ENCODE data around the gene UFL1.
"Not testable (repeated sequence)": the region's sequence is repeated elsewhere in the genome, so short reads cannot be mapped to it uniquely, and the experiment has no call there.

Gene UFL1

DNA sequence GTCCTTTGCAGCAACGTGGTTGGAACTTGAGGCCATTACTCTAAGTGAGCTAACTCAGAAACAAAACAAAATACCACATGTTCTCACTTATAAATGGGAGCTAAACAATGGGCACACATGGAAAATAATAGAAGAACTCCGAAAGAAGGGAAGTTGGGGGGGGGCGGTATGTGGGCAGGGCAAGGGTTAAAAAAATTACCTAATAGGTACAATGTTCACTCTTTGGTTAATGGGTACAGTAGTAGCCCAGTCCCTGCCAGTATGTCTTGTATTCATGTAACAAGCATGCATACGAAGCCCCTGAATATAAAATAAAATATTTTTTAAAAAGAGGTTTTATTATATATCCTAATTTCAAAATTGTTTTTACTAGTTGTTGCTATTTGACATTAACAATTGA lies 26.0 kb downstream of the UFL1 start:
- TF ChIP-seq EZH2 (IDR thresholded peaks at IDR 0.05; ENCODE audit: borderline replicate concordance, low read length) (no peak), CTCF (IDR thresholded peaks at IDR 0.05; ENCODE audit: low read length) (no peak)
- H2AFZ ChIP-seq (ENCODE audit: low read length) = no peak overlapping the region
- H4K20me1 ChIP-seq (ENCODE audit: insufficient read depth, low read length) = no peaks in the 10 kb centered on the region

GRCh38 chr6:96554558-96554957 lies 33.0 kb downstream of the UFL1 start:
- Histone ChIP-seq H3K4me2 (ENCODE audit: low read length) (no peak overlapping the region), H3K27ac (ENCODE audit: low read depth, low read length, poor library complexity, severe bottlenecking) (no peak overlapping the region), H3K36me3 (ENCODE audit: insufficient read depth, low read length) (peaks cover 60% of the 10 kb centered on the region), H3K79me2 (ENCODE audit: insufficient read depth, low read length) (no peaks in the 10 kb centered on the region), H3K4me1 (ENCODE audit: insufficient read depth, low read length, severe bottlenecking) (no peaks in the 10 kb centered on the region), H3K9me2 (ENCODE audit: low read depth, low read length) (no peaks in the 10 kb centered on the region), H2AFZ (ENCODE audit: low read length) (no peak overlapping the region), H3K9ac (ENCODE audit: low read length) (no peak overlapping the region), H3K27me3 (ENCODE audit: insufficient read depth, low read length) (no peaks in the 10 kb centered on the region), H4K20me1 (ENCODE audit: insufficient read depth, low read length) (no peaks in the 10 kb centered on the region), H3F3A (ENCODE audit: insufficient read depth, low read length) (no peaks in the 10 kb centered on the region), H3K4me3 (ENCODE audit: low read depth, low read length, poor library complexity, severe bottlenecking) (no peak overlapping the region), H3K9me3 (ENCODE audit: low read length) (no peaks in the 10 kb centered on the region)
- TF ChIP-seq EZH2 (IDR thresholded peaks at IDR 0.05; ENCODE audit: borderline replicate concordance, low read length) (no peak), CTCF (IDR thresholded peaks at IDR 0.05; ENCODE audit: low read length) (no peak)

More for the DNA sequence above, 26.0 kb downstream of the UFL1 start:
- Histone ChIP-seq H3F3A (ENCODE audit: insufficient read depth, low read length) (no peaks in the 10 kb centered on the region), H3K9ac (ENCODE audit: low read length) (no peak overlapping the region), H3K36me3 (ENCODE audit: insufficient read depth, low read length) (peaks cover 80% of the 10 kb centered on the region), H3K4me2 (ENCODE audit: low read length) (no peak overlapping the region), H3K4me1 (ENCODE audit: insufficient read depth, low read length, severe bottlenecking) (no peaks in the 10 kb centered on the region), H3K9me2 (ENCODE audit: low read depth, low read length) (no peaks in the 10 kb centered on the region), H3K27me3 (ENCODE audit: insufficient read depth, low read length) (no peaks in the 10 kb centered on the region), H3K27ac (ENCODE audit: low read depth, low read length, poor library complexity, severe bottlenecking) (no peak overlapping the region), H3K4me3 (ENCODE audit: low read depth, low read length, poor library complexity, severe bottlenecking) (no peak overlapping the region), H3K79me2 (ENCODE audit: insufficient read depth, low read length) (no peaks in the 10 kb centered on the region), H3K9me3 (ENCODE audit: low read length) (no peaks in the 10 kb centered on the region)

DNA sequence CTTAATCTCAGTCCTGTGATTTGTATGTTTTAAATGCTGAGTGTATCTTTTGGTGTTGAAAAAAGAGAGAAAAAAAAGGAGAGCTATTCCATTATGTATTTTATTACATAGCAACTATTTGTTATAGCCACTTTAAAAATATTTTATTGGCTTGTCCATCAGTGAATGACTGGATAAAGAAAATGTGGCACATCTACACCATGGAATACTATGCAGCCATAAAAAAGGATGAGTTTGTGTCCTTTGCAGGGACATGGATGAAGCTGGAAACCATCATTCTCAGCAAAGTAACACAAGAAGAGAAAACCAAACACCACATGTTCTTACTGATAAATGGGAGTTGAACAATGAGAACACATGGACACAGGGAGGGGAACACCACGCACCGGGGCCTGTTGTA lies 38.1 kb downstream of the UFL1 start:
- not testable (repeated sequence) for H3K4me2 ChIP-seq (ENCODE audit: low read length); H4K20me1 ChIP-seq (ENCODE audit: insufficient read depth, low read length); H3K27ac ChIP-seq (ENCODE audit: low read depth, low read length, poor library complexity, severe bottlenecking); H3K4me3 ChIP-seq (ENCODE audit: low read depth, low read length, poor library complexity, severe bottlenecking); H3K9me3 ChIP-seq (ENCODE audit: low read length); H3K9me2 ChIP-seq (ENCODE audit: low read depth, low read length); H3F3A ChIP-seq (ENCODE audit: insufficient read depth, low read length); H3K79me2 ChIP-seq (ENCODE audit: insufficient read depth, low read length); H2AFZ ChIP-seq (ENCODE audit: low read length); H3K4me1 ChIP-seq (ENCODE audit: insufficient read depth, low read length, severe bottlenecking); H3K9ac ChIP-seq (ENCODE audit: low read length); H3K27me3 ChIP-seq (ENCODE audit: insufficient read depth, low read length)
- peaks cover 11% of the 10 kb centered on the region for H3K36me3 ChIP-seq (ENCODE audit: insufficient read depth, low read length)

GRCh38 chr6:96562886-96563285 lies 41.3 kb downstream of the UFL1 start, which contains the start of gene FHL5:
Gene FHL5, plus strand, starts transcription at chr6:96563128. Its CDS starts 40,486 bp downstream, at chr6:96603614.
- Histone ChIP-seq H3K9me3 (ENCODE audit: low read length) (no peaks in the 10 kb centered on the region), H2AFZ (ENCODE audit: low read length) (no peak within 1 kb of the TSS), H3K27me3 (ENCODE audit: insufficient read depth, low read length) (no peaks in the 10 kb centered on the region), H3K79me2 (ENCODE audit: insufficient read depth, low read length) (no peaks in the 10 kb centered on the region), H3K9me2 (ENCODE audit: low read depth, low read length) (no peaks in the 10 kb centered on the region), H3F3A (ENCODE audit: insufficient read depth, low read length) (no peaks in the 10 kb centered on the region; the same call in 1 of the 2 replicates), H3K36me3 (ENCODE audit: insufficient read depth, low read length) (no peaks in the 10 kb centered on the region), H3K9ac (ENCODE audit: low read length) (no peak within 1 kb of the TSS), H3K27ac (ENCODE audit: low read depth, low read length, poor library complexity, severe bottlenecking) (no peak within 1 kb of the TSS), H3K4me3 (ENCODE audit: low read depth, low read length, poor library complexity, severe bottlenecking) (no peak within 1 kb of the TSS), H3K4me1 (ENCODE audit: insufficient read depth, low read length, severe bottlenecking) (peaks cover 7% of the 10 kb centered on the region), H4K20me1 (ENCODE audit: insufficient read depth, low read length) (no peaks in the 10 kb centered on the region), H3K4me2 (ENCODE audit: low read length) (no peak within 1 kb of the TSS)
- TF ChIP-seq EZH2 (IDR thresholded peaks at IDR 0.05; ENCODE audit: borderline replicate concordance, low read length) (no peak), CTCF (IDR thresholded peaks at IDR 0.05; ENCODE audit: low read length) (no peak)

Data from OCI-LY1 (cell line).